Endodermal cell (in vitro differentiated cells): Measurements from ENCODE around the gene METRNL. TPM values are rescaled to one million over a fixed set of nuclear protein-coding genes. Genes with fewer than 3 reads are reported as not detected.
A peak's percentile ranks its signal among the peaks of the same experiment; 100 is the strongest.
"Not testable (repeated sequence)": the region's sequence is repeated elsewhere in the genome, so short reads cannot be mapped to it uniquely, and the experiment has no call there.

Experiments used
- DNase-seq: peaks from one replicate; pipeline ENCODE4 v3.0.0-alpha.2; 2017
- H3K27ac ChIP-seq: 2 replicates; pipeline ENCODE4 v1.5.1; 2013; ENCODE audit warnings: mild to moderate bottlenecking, low read depth, low read length, moderate library complexity
- H3K27me3 ChIP-seq: 2 replicates; pipeline ENCODE4 v1.6.1; 2013; ENCODE audit warnings: mild to moderate bottlenecking, low read length, moderate library complexity; ENCODE audit not compliant: insufficient read depth, control insufficient read depth, poor library complexity, severe bottlenecking
- H3K36me3 ChIP-seq: 2 replicates; pipeline ENCODE4 v1.7.0; 2013; ENCODE audit warnings: mild to moderate bottlenecking, low read length, moderate library complexity; ENCODE audit not compliant: control insufficient read depth, insufficient read depth
- H3K4me1 ChIP-seq: one replicate; pipeline ENCODE4 v1.7.0; 2013; ENCODE audit warnings: low read length; ENCODE audit not compliant: control insufficient read depth, insufficient read depth
- H3K4me3 ChIP-seq: 2 replicates; pipeline ENCODE4 v1.5.1; 2013; ENCODE audit warnings: mild to moderate bottlenecking, low read length, moderate library complexity
- H3K9ac ChIP-seq: 2 replicates; pipeline ENCODE4 v1.6.1; 2013; ENCODE audit warnings: mild to moderate bottlenecking, low read length, moderate library complexity; ENCODE audit not compliant: poor library complexity, severe bottlenecking; ENCODE audit errors: extremely low read depth
- H3K9me3 ChIP-seq: 2 replicates; pipeline ENCODE4 v1.6.1; 2013; ENCODE audit warnings: mild to moderate bottlenecking, low read length, moderate library complexity; ENCODE audit not compliant: control insufficient read depth
- H3K27ac Mint-ChIP-seq: 2 replicates; pipeline ENCODE4 v1.8.0; 2020; ENCODE audit warnings: mixed read lengths
- H3K27me3 Mint-ChIP-seq: 2 replicates; pipeline ENCODE4 v1.8.0; 2021; ENCODE audit warnings: mild to moderate bottlenecking, mixed read lengths; ENCODE audit not compliant: insufficient read depth
- H3K36me3 Mint-ChIP-seq: 2 replicates; pipeline ENCODE4 v1.8.0; 2020; ENCODE audit warnings: low read depth, mixed read lengths
- H3K4me1 Mint-ChIP-seq: 2 replicates; pipeline ENCODE4 v1.8.0; 2020; ENCODE audit warnings: mixed read lengths
- H3K4me3 Mint-ChIP-seq: 2 replicates; pipeline ENCODE4 v1.8.0; 2020; ENCODE audit warnings: mild to moderate bottlenecking, moderate library complexity, mixed read lengths
- H3K9me3 Mint-ChIP-seq: 2 replicates; pipeline ENCODE4 v1.8.0; 2020; ENCODE audit warnings: mild to moderate bottlenecking, mixed read lengths
- WGBS, 2 experiments: methylation state at CpG; one replicate each; pipeline versions ENCODE4 v1.1.5 to v1.1.7; 2013; ENCODE audit warnings: missing lambda C conversion rate in 2 of 2, mixed read lengths in 1 of 2; ENCODE audit not compliant: insufficient coverage in 1 of 2, insufficient read length in 1 of 2; 5-methylcytosine and 5-hydroxymethylcytosine counted together
- total RNA-seq, 2 donors: library from RNA; stranded (reverse); fragmentation: NEBNext Ultra II Directional in 1 of 2; extraction: Animal tissue kit (Norgen Biotek cat#: 25700) in 1 of 2; gene quantifications; 2 replicates in 1 of 2; 3 replicates in 1 of 2; pipeline ENCODE4 v1.2.1, GENCODE V29; 2021
- TF ChIP-seq, protein P1 (sequence below): fragments of 200-600 bp; sonication (generic); conservative IDR thresholded peaks from 2 replicates; pipeline ENCODE4 v1.5.0; 2021; ENCODE audit warnings: antibody characterized with exemption, mild to moderate bottlenecking

The METRNL gene
- total RNA-seq, 2 donors from 2014 or later = 7.3 to 10.3 TPM

DNA sequence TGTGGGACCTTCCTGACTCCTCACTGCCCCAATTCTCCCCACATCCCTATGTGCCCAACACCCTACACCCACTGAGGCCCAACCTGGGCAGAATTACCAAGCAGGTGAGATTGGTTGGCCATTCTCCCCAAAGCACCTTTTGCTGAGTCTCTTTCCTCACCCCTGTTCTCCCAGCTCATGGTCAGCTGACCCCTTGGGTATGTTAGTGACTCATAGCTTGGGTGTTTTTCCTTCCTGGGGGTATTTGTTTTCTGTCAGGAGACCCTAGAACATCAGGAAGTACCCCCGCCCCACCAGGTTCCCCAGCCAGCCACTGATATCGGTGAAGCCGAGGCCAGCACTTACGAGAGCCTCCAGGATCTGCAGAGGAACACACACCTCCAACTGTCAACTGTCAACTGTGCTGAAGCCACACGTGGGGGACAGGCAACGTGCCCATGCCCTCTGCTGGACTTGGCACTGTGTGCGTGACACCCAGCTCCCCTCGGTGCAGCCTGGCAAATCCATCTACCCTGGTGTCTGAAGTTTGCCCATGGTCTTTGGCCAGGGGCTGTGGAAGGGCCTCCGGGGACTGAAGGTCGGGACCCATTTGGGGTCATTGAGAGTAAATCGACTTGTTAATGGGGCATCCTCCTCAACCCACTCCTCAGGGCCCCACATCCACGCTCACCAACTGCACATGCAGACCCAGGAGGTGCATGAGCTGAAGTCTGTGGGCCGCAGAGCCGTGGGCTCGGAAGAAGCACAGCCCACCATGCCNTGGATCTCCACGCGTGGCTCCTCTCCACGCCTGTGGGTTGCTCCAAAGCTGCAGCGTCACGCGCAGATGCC lies 53.1 kb downstream of the METRNL start:
- H3K27ac Mint-ChIP-seq = no peak overlapping the region
- H3K36me3 Mint-ChIP-seq = no peaks in the 10 kb centered on the region
- Histone ChIP-seq H3K27me3 (no peaks in the 10 kb centered on the region), H3K9ac (no peak overlapping the region), H3K9me3 (no peaks in the 10 kb centered on the region), H3K27ac (no peak overlapping the region), H3K4me3 (no peak overlapping the region), H3K4me1 (no peaks in the 10 kb centered on the region), H3K36me3 (no peaks in the 10 kb centered on the region)
- DNase-seq = peak; percentile 43
- WGBS, 2 experiments = 90 to 95% methylated on average over 18 to 21 of the region's 21 CpGs
- no peaks in the 10 kb centered on the region for H3K4me1 Mint-ChIP-seq
- peaks cover 1% of the 10 kb centered on the region for H3K27me3 Mint-ChIP-seq
- H3K9me3 Mint-ChIP-seq = no peaks in the 10 kb centered on the region
- TF ChIP-seq, protein P1, sequence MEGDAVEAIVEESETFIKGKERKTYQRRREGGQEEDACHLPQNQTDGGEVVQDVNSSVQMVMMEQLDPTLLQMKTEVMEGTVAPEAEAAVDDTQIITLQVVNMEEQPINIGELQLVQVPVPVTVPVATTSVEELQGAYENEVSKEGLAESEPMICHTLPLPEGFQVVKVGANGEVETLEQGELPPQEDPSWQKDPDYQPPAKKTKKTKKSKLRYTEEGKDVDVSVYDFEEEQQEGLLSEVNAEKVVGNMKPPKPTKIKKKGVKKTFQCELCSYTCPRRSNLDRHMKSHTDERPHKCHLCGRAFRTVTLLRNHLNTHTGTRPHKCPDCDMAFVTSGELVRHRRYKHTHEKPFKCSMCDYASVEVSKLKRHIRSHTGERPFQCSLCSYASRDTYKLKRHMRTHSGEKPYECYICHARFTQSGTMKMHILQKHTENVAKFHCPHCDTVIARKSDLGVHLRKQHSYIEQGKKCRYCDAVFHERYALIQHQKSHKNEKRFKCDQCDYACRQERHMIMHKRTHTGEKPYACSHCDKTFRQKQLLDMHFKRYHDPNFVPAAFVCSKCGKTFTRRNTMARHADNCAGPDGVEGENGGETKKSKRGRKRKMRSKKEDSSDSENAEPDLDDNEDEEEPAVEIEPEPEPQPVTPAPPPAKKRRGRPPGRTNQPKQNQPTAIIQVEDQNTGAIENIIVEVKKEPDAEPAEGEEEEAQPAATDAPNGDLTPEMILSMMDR = no peak
- H3K4me3 Mint-ChIP-seq = no peak overlapping the region

GRCh38 chr17:83133302-83134121 lies 54.1 kb downstream of the METRNL start:
- Mint-ChIP-seq H3K27ac (peak overlapping the region; percentile 74), H3K4me3 (no peak overlapping the region), H3K36me3 (no peaks in the 10 kb centered on the region), H3K4me1 (no peaks in the 10 kb centered on the region), H3K9me3 (no peaks in the 10 kb centered on the region), H3K27me3 (peaks cover 1% of the 10 kb centered on the region)
- 85 to 91% methylated on average over 13 to 16 of the region's 16 CpGs for WGBS, 2 experiments
- Histone ChIP-seq H3K4me3 (no peak overlapping the region), H3K36me3 (no peaks in the 10 kb centered on the region), H3K27me3 (no peaks in the 10 kb centered on the region), H3K4me1 (no peaks in the 10 kb centered on the region), H3K9ac (no peak overlapping the region), H3K9me3 (no peaks in the 10 kb centered on the region), H3K27ac (no peak overlapping the region)
- DNase-seq = peak; percentile 45
- TF ChIP-seq, protein P1 = no peak

DNA sequence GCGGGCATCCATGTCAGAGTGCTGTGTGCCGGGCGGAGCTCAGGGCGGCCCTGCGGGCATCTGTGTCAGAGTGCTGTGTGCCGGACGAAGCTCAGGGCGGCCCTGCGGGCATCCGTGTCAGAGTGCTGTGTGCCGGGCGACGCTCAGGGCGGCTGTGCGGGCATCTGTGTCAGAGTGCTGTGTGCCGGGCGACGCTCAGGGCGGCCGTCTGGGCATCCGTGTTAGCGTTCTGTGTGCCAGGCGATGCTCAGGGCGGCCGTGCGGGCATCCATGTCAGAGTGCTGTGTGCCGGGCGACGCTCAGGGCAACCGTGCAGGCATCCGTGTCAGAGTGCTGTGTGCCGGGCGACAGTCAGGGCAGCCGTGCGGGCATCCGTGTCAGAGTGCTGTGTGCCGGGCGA lies 55.0 kb downstream of the METRNL start:
- not testable (repeated sequence) for H3K27ac Mint-ChIP-seq, H3K27me3 ChIP-seq, H3K27ac ChIP-seq, H3K4me3 Mint-ChIP-seq, H3K27me3 Mint-ChIP-seq, H3K4me3 ChIP-seq, DNase-seq, H3K36me3 Mint-ChIP-seq, H3K4me1 ChIP-seq, H3K9me3 ChIP-seq, H3K9me3 Mint-ChIP-seq, H3K36me3 ChIP-seq, H3K9ac ChIP-seq, H3K4me1 Mint-ChIP-seq
- WGBS, 2 experiments = 89 to 94% methylated on average over 8 to 30 of the region's 38 CpGs
